Suprapubic skin (tissue), 4 donors: Measurements from ENCODE around the gene DCAF10. TPM values are rescaled to one million over a fixed set of nuclear protein-coding genes. Genes with fewer than 3 reads are reported as not detected.

ENCODE experiments used
- DNase-seq, 2 donors: peaks; one replicate each; pipeline ENCODE4 v3.0.0-alpha.2; 2019; ENCODE audit warnings: low spot score in 2 of 2
- H3K27ac ChIP-seq: fragments of 200-600 bp; sonication (generic); one replicate; pipeline ENCODE4 v1.5.1; 2019
- H3K27me3 ChIP-seq: fragments of 200-600 bp; sonication (generic); one replicate; pipeline ENCODE4 v1.5.1; 2019
- H3K36me3 ChIP-seq: fragments of 200-600 bp; sonication (generic); one replicate; pipeline ENCODE4 v1.5.1; 2019
- H3K4me1 ChIP-seq: fragments of 200-600 bp; sonication (generic); one replicate; pipeline ENCODE4 v1.5.1; 2019
- H3K4me3 ChIP-seq: fragments of 200-600 bp; sonication (generic); one replicate; pipeline ENCODE4 v1.5.1; 2019; ENCODE audit warnings: mild to moderate bottlenecking
- H3K9me3 ChIP-seq: fragments of 200-600 bp; sonication (generic); one replicate; pipeline ENCODE4 v1.5.1; 2019
- CTCF ChIP-seq, 2 donors: fragments of 200-600 bp in 1 of 2; fragments of 450-650 bp in 1 of 2; sonication (generic) in 1 of 2; IDR thresholded peaks; one replicate each; pipeline ENCODE4 v1.5.1; 2016 to 2019; ENCODE audit warnings: antibody characterized with exemption in 2 of 2, mild to moderate bottlenecking in 1 of 2, moderate library complexity in 1 of 2
- EP300 ChIP-seq: sonication (generic); formaldehyde crosslinking; IDR thresholded peaks from one replicate; pipeline ENCODE4 v1.6.1; 2017; ENCODE audit warnings: antibody characterized with exemption
- POLR2A ChIP-seq, 2 donors: fragments of 450-650 bp; IDR thresholded peaks; one replicate each; pipeline ENCODE4 v1.6.1; 2017; ENCODE audit warnings: antibody characterized with exemption in 2 of 2, mild to moderate bottlenecking in 2 of 2, moderate library complexity in 2 of 2
- POLR2AphosphoS5 ChIP-seq, 3 donors: sonication (generic); formaldehyde crosslinking; IDR thresholded peaks; one replicate each; pipeline ENCODE4 v1.6.1; 2017; ENCODE audit warnings: antibody characterized with exemption in 3 of 3
- WGBS: methylation state at CpG from one replicate; pipeline ENCODE4 v1.1.5; 2018; 5-methylcytosine and 5-hydroxymethylcytosine counted together
- total RNA-seq, 4 donors: library from RNA; depleted of rRNA; stranded (reverse); fragments of >200 nt; gene quantifications; one replicate each; pipeline ENCODE4 v1.1.0, GENCODE V29; 2016

DCAF10 gene
- total RNA-seq, 4 donors from 2014 or later = 21.7 to 47.6 (median 26.6) TPM

GRCh38 chr9:37910271-37910670 lies 109.7 kb downstream of the DCAF10 start:
- DNase-seq = peak in 1 of 2 donors; percentile 4

GRCh38 chr9:37911271-37911681 lies 110.7 kb downstream of the DCAF10 start:
- no peaks in the 10 kb centered on the region for H3K27me3 ChIP-seq
- 74% methylated on average over 6 of the region's 6 CpGs for WGBS
- no peak for TF ChIP-seq CTCF (IDR thresholded peaks at IDR 0.05)
- TF ChIP-seq POLR2AphosphoS5 (IDR thresholded peaks at IDR 0.05) = no peak
- no peak for TF ChIP-seq EP300
- TF ChIP-seq POLR2A (IDR thresholded peaks at IDR 0.05) = no peak
- H3K27ac ChIP-seq = no peak overlapping the region
- no peaks in the 10 kb centered on the region for H3K9me3 ChIP-seq
- peak in 1 of 2 donors; percentile 45 for DNase-seq
- no peaks in the 10 kb centered on the region for H3K36me3 ChIP-seq
- no peak overlapping the region for H3K4me3 ChIP-seq
- peaks cover 4% of the 10 kb centered on the region for H3K4me1 ChIP-seq

More at GRCh38 chr9:37910271-37910670, 109.7 kb downstream of the DCAF10 start:
- no peak overlapping the region for H3K27ac ChIP-seq
- no peak for TF ChIP-seq EP300
- no peak for TF ChIP-seq POLR2AphosphoS5 (IDR thresholded peaks at IDR 0.05)
- TF ChIP-seq POLR2A (IDR thresholded peaks at IDR 0.05) = no peak
- TF ChIP-seq CTCF (IDR thresholded peaks at IDR 0.05) = no peak
- H3K9me3 ChIP-seq = no peaks in the 10 kb centered on the region
- H3K4me1 ChIP-seq = peaks cover 4% of the 10 kb centered on the region
- no peak overlapping the region for H3K4me3 ChIP-seq
- no peaks in the 10 kb centered on the region for H3K27me3 ChIP-seq
- 86% methylated on average over 4 of the region's 4 CpGs for WGBS
- no peaks in the 10 kb centered on the region for H3K36me3 ChIP-seq

- Histone ChIP-seq H3K27me3 (no peaks in the 10 kb centered on the region), H3K4me3 (no peak overlapping the region), H3K27ac (no peak overlapping the region), H3K9me3 (no peaks in the 10 kb centered on the region), H3K4me1 (peaks cover 11% of the 10 kb centered on the region), H3K36me3 (peaks cover 2% of the 10 kb centered on the region)
- peak; percentile 84 for DNase-seq
- 49% methylated on average over 10 of the region's 11 CpGs for WGBS
- TF ChIP-seq CTCF (IDR thresholded peaks at IDR 0.05) (peak; percentile 94 to 97), POLR2A (IDR thresholded peaks at IDR 0.05) (no peak)
Measured at GRCh38 chr9:37913480-37914153, 113.0 kb downstream of the DCAF10 start.

- H3K27me3 ChIP-seq = no peaks in the 10 kb centered on the region
- peaks cover 4% of the 10 kb centered on the region for H3K36me3 ChIP-seq
- no peaks in the 10 kb centered on the region for H3K9me3 ChIP-seq
- peak in 1 of 2 donors; percentile 73 for DNase-seq
- no peak overlapping the region for H3K27ac ChIP-seq
- TF ChIP-seq CTCF (IDR thresholded peaks at IDR 0.05) (no peak), POLR2AphosphoS5 (IDR thresholded peaks at IDR 0.05) (no peak), POLR2A (IDR thresholded peaks at IDR 0.05) (no peak), EP300 (no peak)
- WGBS = 80% methylated on average over 7 of the region's 8 CpGs
- H3K4me1 ChIP-seq = peaks cover 11% of the 10 kb centered on the region
- no peak overlapping the region for H3K4me3 ChIP-seq
Measured at GRCh38 chr9:37914154-37914551, 113.6 kb downstream of the DCAF10 start.

DNA sequence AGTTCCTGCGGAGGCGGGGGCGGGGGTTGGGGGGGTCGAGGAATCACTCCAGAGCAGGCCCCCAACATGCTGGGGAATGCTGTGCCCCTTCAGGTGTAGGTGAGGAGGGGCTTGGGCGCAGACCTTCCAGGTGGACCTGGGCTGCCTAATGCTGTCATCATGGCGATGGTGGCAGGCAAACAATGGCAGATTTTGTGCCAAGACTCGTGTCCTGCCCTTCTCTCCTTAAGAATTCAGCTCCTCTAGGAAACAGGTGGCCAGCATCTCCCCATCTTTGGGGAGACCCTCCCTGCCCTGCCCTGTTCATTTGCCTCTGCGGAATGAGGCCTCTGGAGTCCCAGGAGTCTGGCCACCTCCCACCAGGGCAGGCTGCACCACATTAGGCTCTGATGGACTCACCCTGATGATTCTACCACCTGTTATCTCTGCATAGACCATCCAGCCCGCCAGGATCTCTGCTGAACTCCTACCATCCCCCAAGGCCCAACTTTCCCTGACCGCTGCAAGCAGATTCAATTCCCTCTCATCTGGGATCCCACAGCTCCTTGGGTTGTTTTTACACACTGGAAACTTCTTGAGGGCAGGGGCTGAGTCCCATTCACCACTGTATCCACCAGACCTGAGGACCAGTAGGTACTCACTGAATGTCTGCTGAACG lies 114.2 kb downstream of the DCAF10 start:
- WGBS = 78% methylated on average over 7 of the region's 11 CpGs
- peaks cover 4% of the 10 kb centered on the region for H3K36me3 ChIP-seq
- no peak overlapping the region for H3K27ac ChIP-seq
- H3K4me1 ChIP-seq = peaks cover 11% of the 10 kb centered on the region
- H3K4me3 ChIP-seq = no peak overlapping the region
- TF ChIP-seq EP300 (no peak), POLR2A (IDR thresholded peaks at IDR 0.05) (no peak), CTCF (IDR thresholded peaks at IDR 0.05) (no peak), POLR2AphosphoS5 (IDR thresholded peaks at IDR 0.05) (no peak)
- no peaks in the 10 kb centered on the region for H3K9me3 ChIP-seq
- peak in 1 of 2 donors; percentile 62 for DNase-seq
- H3K27me3 ChIP-seq = no peaks in the 10 kb centered on the region
